Measurements from ENCODE around the gene TSC22D1. TPM values are rescaled to one million over a fixed set of nuclear protein-coding genes. Genes with fewer than 3 reads are reported as not detected.

The TSC22D1 gene
- total RNA-seq, 1 experiment from 2014 or later, result 79.2 TPM

- CTCF ChIA-PET, result no interaction called here
- no TSS peak for BruUV-seq (replicated peaks)
- DNase-seq, result no peak
- no peak overlapping the region for H3K4me2 ChIP-seq
- POLR2A ChIA-PET (ENCODE audit: unreplicated experiment), result interaction anchor here (0.6 kb wide), 1 partner anchor 14 kb away, joined by 3 read pairs; no protein-coding TSS in a partner anchor
- H3K9me2 ChIP-seq (ENCODE audit: insufficient read depth), result no peaks in the 10 kb centered on the region
- H3F3A ChIP-seq (ENCODE audit: insufficient read depth, low read depth), result 0 out of 2 replicates have a peak, but pooled peaks cover 2% of the 10 kb centered on the region
- H3K27ac ChIP-seq, result no peak overlapping the region
- peaks cover 2% of the 10 kb centered on the region; the same call in 1 of the 2 replicates for H4K20me1 ChIP-seq (ENCODE audit: insufficient read depth)
- no peak overlapping the region for H2AFZ ChIP-seq
- intact Hi-C loops (cut with micrococcal nuclease; ENCODE audit: unreplicated experiment), result no loop called here
- TF ChIP-seq CTCF (conservative IDR thresholded peaks at IDR 0.05), result no peak
- TF ChIP-seq EZH2 (IDR thresholded peaks at IDR 0.05; ENCODE audit: low read depth), result no peak
- H3K27me3 ChIP-seq (ENCODE audit: insufficient read depth, low read depth), result no peaks in the 10 kb centered on the region
- H3K9me3 ChIP-seq (ENCODE audit: insufficient read depth, low read depth), result no peaks in the 10 kb centered on the region
- H3K4me1 ChIP-seq (replicated peaks; ENCODE audit: insufficient read depth), result no peaks in the 10 kb centered on the region
- H3K36me3 ChIP-seq (ENCODE audit: low read depth), result peaks cover 36% of the 10 kb centered on the region
- peaks cover 90% of the 10 kb centered on the region for H3K79me2 ChIP-seq (ENCODE audit: low read depth)
- no peak overlapping the region for H3K4me3 ChIP-seq
These were observed 32.8 kb downstream of the TSC22D1 start for GRCh38 chr13:44543369-44543768.

GRCh38 chr13:44542361-44542760 lies 33.8 kb downstream of the TSC22D1 start:
- Histone ChIP-seq H3K27ac (no peak overlapping the region), H3K4me3 (no peak overlapping the region), H3K4me1 (replicated peaks; ENCODE audit: insufficient read depth) (no peaks in the 10 kb centered on the region), H3K27me3 (ENCODE audit: insufficient read depth, low read depth) (no peaks in the 10 kb centered on the region), H3K79me2 (ENCODE audit: low read depth) (peaks cover 85% of the 10 kb centered on the region), H3K9me3 (ENCODE audit: insufficient read depth, low read depth) (no peaks in the 10 kb centered on the region), H3K36me3 (ENCODE audit: low read depth) (peaks cover 37% of the 10 kb centered on the region), H3F3A (ENCODE audit: insufficient read depth, low read depth) (no peaks in the 10 kb centered on the region), H3K4me2 (no peak overlapping the region), H3K9me2 (ENCODE audit: insufficient read depth) (no peaks in the 10 kb centered on the region), H2AFZ (no peak overlapping the region), H4K20me1 (ENCODE audit: insufficient read depth) (no peaks in the 10 kb centered on the region)
- DNase-seq, result no peak
- no TSS peak for BruUV-seq (replicated peaks)
- ChIA-PET CTCF (no interaction called here), POLR2A (ENCODE audit: unreplicated experiment) (interaction anchor here (0.6 kb wide), 1 partner anchor 275 kb away, joined by 3 read pairs; no protein-coding TSS in a partner anchor)
- intact Hi-C loops (cut with micrococcal nuclease; ENCODE audit: unreplicated experiment), result no loop called here
- TF ChIP-seq EZH2 (IDR thresholded peaks at IDR 0.05; ENCODE audit: low read depth) (no peak), CTCF (conservative IDR thresholded peaks at IDR 0.05) (no peak)

- H3F3A ChIP-seq (ENCODE audit: insufficient read depth, low read depth), result no peaks in the 10 kb centered on the region
- H3K9me3 ChIP-seq (ENCODE audit: insufficient read depth, low read depth), result no peaks in the 10 kb centered on the region
- H4K20me1 ChIP-seq (ENCODE audit: insufficient read depth), result no peaks in the 10 kb centered on the region
- no peaks in the 10 kb centered on the region for H3K9me2 ChIP-seq (ENCODE audit: insufficient read depth)
- H3K79me2 ChIP-seq (ENCODE audit: low read depth), result peaks cover 78% of the 10 kb centered on the region
- ChIA-PET POLR2A (ENCODE audit: unreplicated experiment) (interaction anchor here (0.6 kb wide), 1 partner anchor 275 kb away, joined by 3 read pairs; no protein-coding TSS in a partner anchor), CTCF (no interaction called here)
- H3K4me1 ChIP-seq (replicated peaks; ENCODE audit: insufficient read depth), result no peaks in the 10 kb centered on the region
- no peak for DNase-seq
- TF ChIP-seq EZH2 (IDR thresholded peaks at IDR 0.05; ENCODE audit: low read depth), result no peak
- no TSS peak for BruUV-seq (replicated peaks)
- H3K27me3 ChIP-seq (ENCODE audit: insufficient read depth, low read depth), result no peaks in the 10 kb centered on the region
- H3K36me3 ChIP-seq (ENCODE audit: low read depth), result peaks cover 38% of the 10 kb centered on the region
- no peak overlapping the region for H3K4me3 ChIP-seq
- no peak overlapping the region for H3K4me2 ChIP-seq
- no peak overlapping the region for H2AFZ ChIP-seq
- intact Hi-C loops (cut with micrococcal nuclease; ENCODE audit: unreplicated experiment), result no loop called here
- H3K27ac ChIP-seq, result 0 out of 2 replicates have a peak overlapping the region, but pooled peaks have one; percentile 8
These were observed 34.5 kb downstream of the TSC22D1 start for GRCh38 chr13:44541601-44542000.

Data from PC-9 (cell line).